GM19463 (cell line): ENCODE data around the gene PRICKLE2.

Experiments used
- ATAC-seq: cut with Tn5 transposase; IDR thresholded peaks from one replicate; pipeline ENCODE4 v1.9.1; 2021; ENCODE audit warnings: mild to moderate bottlenecking, moderate library complexity; ENCODE audit not compliant: unreplicated experiment

The PRICKLE2 gene

DNA sequence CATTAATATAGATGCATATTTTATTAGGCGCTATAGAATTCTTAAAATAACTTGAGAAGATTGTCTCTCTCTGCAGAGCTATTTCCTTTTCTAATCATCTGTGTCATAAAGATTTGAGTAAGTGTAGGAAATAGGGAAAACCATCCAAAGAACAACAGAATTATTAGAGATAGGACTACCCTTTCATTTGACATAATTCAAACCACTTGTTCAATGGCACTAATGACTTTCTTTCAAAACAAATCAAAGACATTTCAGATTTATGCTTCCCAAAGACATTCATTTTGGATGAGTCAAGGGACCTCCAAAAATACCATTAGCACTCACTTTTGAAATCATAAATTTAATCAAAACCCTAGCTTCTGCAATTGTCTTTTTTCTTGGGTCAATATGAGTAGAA, 29.5 kb downstream of the PRICKLE2 start:
- ATAC-seq = no peak

DNA sequence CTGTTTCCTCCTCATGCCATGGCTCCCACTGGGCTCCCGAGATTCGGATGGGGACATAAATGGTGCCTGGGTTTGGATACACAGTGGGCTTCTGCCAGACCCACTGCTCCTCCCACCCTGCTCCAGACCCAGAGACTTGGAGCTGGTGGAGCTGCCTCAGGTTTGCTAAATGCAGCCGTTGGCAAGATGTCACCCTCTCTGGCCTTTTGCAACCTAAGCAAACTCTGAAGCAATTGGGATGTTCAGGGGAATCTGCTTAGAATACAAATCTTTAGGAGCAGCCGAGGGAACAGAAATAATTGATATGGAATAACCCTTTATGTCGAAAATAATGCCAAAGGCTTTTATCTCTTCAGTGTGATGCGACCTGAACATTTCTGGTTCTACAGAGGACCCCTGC, 33.4 kb downstream of the PRICKLE2 start:
- ATAC-seq = no peak

DNA sequence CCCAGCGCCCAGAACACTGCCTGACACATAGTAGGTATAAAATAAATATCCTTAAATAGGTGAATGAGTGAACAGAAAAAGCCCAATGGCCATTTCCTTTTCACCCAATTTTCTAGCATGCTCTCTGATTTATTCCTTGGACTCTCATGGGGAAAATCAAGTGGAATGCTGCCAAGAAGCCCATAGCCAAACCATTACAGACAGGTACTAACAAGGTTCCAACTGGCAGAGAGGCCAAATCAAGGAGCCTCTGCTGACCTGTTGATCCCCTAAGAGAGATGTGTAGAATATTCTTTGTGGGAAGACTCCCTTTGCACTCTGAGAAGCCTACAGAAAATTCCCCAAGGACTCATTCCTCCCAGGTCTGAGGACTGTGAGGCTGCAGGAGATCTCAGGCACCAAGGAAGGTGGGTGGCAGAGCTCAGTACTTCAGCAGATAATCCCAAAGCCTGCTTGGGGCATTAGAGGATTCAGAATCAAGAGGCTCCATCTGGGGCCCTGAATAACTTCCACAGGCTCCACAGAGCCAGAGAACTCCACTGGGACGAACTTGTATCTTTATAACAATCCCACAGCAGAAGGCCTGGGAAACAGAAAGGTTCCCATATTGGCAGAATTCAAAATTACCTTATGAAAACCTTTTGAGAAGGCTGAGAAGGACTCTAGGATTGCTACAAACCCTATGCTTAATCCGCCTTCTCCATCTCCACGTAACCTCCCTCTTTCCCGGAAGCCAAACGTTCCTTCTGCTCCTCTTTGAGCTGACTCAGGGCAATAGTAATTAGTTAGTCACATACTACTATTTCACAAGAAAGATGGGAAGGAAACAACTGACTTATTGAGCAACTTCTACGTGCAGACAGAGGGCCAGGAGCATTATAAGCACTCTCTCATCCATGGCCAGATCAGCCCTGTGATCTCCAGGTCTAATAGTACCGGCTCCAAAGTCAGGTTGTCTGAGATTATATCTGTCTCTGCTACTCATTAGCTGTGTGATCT, 34.5 kb downstream of the PRICKLE2 start:
- no peak for ATAC-seq

DNA sequence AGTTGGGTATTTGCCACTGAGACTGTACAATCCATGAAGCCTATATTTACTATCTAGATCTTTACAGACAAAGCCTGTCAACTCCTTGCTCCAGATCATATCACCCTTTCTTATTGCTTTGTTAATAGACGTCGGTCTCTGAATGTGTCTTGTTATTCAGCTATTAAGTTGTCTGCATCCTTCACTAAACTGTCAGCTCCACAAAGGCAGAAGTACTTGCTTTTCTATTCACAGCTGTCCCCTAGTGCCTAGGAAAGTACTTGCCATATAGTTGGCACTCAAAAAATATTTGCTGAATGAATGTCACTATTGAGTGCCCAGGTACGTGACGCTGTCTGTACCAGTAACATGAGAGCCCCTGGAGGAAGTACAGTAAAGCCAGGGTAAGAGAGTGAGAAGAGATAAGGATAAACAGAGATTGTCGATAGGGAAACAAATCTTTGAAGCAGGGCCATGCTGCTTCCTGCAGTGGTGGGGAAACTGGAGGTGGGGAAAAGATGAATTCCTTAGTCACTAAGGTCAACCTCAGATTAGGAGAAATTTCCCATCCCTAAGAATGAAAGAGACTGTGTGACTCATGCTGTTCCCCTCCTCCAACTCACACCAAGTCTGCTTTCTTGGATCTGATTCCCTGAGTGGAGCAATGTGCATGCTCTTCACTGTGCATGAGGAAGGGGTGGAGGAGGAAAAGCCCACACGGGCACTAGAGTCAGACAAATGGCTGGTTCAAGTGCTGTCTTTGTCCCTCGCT, 36.3 kb downstream of the PRICKLE2 start:
- ATAC-seq = no peak

DNA sequence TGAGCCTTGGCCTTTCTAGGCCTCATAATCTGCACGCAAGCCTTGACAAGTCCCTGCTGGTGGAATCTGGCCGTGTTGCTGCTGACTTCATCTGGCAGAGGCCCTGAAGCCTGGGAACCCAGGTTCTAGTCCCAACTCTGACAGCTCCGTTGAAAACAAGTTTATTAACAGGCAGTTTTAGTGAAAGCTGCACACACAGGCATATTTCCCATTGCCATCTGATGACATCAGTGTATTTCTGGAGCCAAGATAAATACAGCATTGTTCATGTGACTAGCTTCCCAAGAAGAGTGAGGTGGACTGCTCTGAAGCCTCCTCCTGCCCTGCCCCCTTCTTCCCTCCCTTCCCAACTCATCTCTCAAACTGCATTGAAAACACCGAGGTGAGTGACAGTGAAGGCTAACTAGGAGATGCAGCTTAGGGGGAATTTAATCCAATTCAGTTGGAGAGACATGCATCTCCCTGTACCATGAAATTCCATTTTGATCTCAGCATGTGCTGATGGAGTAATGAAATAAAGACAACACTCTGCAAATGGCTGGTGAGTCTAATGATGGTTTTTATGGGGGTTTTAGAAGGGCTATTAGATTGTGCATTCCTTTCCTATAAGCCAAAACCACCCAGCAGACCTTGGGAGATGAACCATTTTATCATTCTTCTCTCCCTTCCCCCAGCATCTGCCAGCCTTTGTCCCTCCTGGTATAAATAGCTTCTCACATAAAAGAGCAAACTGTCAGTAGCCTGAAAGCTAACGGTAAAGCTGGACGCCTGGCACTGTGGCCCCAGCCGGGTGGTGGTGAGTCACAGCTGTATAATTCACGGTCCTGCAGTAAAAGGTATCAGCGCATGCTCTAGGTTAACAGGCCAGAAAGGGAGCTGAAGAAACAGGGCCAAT, 38.0 kb downstream of the PRICKLE2 start:
- no peak for ATAC-seq

DNA sequence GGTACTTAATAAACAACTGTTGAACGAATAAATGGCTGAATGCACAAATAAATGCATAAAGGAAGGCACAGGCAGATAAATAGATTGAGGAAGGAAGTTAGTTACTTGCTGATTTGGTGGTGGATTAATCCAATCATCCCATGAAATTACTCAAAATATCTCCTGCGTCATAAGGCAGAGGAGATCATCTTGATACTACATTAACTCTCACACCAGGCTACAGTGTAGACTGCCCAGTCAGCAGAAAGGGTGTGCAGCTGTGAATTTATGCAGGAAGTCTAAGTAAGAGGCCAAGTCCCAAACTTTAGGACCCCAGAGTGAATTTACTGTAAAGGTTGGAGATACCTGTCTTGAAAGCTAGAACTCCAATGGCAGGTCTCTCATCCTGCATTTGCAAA, 38.6 kb downstream of the PRICKLE2 start:
- ATAC-seq = no peak

DNA sequence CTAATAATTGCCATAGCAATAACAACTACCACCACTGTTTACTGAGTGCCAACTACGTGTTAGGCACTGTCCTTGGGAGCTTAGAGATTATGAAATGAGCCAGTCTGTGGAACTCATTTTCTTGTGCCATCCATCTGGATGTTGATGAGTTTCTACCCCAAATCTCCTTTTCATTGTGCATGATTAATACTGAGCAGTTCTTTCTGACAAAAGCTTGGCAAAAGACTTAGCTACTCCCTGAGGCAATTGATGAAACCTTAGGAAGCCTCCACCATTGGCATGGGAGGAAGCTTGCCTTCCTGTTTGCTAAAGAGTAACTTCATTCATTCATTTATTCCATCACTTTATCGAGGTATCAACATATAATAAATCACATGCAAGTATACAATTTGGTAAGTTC, 39.8 kb downstream of the PRICKLE2 start:
- no peak for ATAC-seq

DNA sequence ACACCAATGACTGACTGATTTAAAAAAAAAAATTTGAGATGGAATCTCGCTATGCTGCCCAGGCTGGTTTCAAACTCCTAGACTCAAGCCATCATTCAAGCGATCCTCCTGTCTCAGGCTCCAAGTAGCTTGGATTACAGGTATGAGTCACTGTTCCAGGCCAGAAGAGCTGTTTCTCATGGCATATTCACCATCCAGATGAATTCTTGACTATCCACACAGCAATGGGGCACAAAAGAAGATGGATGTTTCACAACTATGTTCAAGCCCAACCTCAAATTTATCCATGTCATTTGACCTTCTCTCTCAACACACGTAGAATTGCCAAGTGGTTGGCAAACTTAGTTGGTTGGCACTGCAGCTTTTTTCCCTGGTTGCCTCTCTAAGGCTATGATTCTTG, 40.6 kb downstream of the PRICKLE2 start:
- no peak for ATAC-seq

DNA sequence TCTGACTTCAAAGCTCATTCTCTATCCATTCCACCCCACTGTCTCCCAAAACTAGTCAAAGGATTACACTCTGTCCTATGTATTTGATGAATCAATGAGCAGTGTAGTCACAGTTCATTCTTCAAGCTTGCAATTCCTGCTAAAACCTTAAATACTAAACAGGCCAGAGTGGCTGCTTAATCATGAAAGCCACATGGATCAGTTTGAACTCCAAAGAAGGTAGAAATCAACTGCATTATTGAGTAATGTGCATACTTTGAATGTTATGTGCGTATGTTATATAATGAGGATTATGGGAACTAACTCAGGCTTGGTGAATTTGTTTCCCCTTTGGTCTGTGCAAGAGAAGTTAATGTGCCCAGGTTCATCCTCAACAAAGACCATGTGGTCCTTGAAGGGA, 45.4 kb downstream of the PRICKLE2 start:
- ATAC-seq = no peak

DNA sequence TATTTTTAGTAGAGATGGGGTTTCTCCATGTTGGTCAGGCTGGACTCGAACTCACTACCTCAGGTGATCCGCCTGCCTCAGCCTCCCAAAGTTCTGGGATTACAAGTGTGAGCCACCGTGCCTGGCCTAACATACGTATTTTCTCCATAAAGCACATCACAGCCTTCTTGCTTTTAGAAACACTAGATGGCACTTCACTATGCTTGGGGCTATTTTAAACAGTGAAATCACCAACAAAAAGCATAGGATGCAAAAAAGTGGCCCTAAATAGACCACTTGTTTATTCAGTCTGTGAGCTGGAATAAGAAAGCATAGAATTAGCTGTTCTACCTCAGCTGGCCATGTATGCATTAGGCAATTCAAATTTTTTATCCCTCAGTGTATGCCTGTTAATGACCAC, 46.0 kb downstream of the PRICKLE2 start:
- ATAC-seq = no peak

DNA sequence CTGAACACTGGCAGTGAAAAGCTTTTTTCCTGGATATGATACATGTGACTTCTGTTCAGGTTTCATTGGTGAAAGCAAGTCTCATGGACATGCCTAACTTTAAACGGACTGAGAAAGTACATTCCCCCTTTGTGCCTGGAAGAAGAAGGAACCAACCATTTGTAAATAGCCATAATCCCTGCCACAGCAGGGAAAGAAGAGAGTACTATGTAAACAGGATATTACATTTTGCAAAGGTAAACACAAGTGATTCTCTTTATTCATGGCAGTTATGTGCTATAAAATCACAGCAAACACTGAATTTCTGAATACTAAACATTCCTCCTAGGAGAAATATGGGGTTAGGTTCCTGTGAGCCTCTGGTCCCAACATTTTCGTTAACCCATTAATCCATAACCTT, 46.8 kb downstream of the PRICKLE2 start:
- ATAC-seq = no peak

DNA sequence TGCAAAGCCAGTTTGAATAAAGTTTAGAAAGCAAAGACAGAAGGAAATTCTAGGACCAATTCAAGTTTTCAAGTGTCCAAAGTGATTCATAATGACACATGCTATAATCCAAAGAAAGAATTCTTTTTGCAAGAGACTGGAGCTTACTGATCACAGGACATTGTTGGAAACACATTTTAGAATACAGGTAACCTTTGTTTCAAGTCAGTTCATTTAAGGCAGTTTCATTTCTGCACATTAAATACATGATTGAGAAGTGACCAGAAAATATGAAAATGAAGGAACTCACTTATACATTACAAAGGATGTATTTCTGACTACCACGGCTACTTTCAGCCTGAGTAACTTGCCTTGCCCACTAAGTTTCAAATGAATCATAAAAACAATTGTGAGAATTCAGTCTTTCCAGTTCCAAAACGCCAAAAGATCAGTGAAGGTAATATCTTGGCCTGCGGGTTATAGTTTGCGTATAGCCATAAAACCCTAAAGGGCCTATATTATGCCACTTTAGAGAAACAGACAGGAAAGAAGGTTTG, 48.7 kb downstream of the PRICKLE2 start:
- ATAC-seq = no peak

DNA sequence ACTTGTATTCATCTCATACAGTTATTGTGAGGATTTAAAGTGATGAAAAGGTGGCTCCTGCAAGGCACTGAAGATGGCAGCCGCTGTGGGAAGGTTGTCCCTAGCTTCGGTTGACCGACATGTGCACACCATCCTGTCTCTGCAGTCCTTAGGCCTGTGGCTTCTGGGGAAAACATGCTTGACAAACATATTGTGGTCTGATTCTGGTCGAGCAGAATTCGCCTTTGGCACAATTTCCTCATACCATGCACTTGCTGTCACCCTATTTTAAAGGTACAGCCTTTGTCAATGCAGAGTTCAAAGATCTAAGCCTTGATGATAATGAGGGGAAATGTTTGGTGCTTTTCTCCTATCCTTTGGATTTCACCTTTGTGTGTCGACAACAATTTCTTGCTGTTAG, 50.9 kb downstream of the PRICKLE2 start:
- ATAC-seq = no peak

DNA sequence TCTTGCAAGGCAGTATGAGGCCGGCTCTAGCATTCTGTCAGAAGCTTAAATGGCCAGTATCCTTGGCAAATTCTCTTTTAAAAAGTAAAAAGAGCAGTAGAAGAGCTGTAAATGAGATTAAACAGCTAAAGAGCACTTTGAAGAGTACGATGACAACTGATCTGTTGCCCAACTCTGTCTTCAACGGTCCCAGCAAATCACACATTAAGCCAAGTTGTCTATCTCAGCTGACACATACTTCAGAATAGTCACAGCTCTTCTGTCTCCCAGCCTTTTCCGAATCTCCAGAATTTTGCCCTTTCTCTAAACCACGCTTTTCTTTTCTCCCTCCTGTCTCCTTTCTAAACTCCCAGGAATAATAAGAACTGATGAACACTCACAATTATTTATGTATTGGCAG, 51.7 kb downstream of the PRICKLE2 start:
- no peak for ATAC-seq

DNA sequence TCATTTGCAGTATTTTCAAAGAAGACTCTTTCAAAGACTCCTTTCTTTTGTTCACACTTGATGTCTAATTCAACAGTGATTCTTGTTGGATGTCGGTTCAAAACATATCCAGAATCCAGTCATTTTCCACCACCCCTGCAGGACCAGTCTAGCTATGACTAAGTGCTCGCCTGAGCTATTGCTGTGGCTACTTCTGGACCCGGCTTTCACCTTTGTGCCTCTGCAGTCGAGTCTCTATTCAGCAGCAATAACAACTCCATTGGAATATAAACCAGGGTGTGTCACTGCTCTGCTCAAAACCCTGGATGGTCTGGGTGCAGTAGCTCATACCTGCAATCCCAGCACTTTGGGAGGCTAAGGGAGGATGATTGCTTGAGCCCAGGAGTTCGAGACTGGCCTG, 55.0 kb downstream of the PRICKLE2 start:
- no peak for ATAC-seq

DNA sequence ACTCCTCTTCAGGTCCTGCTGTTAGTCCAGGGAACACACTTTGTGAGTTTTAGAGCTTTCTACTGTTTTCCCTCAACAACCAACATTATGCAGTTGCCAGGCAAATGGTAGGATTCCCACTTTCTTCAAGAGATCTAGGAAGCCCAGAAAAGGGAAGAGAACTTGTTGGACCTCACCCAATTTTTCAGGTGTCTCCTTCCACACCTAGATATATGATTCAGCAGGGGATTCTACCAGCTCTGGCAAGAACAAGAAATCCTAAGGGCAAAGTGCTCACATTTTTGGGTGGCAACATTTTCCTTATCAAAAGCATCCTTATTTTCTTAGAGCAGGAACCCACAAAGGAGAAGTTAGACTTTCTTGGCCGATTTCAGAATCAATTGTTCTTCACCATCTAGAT, 57.4 kb downstream of the PRICKLE2 start:
- ATAC-seq = no peak

DNA sequence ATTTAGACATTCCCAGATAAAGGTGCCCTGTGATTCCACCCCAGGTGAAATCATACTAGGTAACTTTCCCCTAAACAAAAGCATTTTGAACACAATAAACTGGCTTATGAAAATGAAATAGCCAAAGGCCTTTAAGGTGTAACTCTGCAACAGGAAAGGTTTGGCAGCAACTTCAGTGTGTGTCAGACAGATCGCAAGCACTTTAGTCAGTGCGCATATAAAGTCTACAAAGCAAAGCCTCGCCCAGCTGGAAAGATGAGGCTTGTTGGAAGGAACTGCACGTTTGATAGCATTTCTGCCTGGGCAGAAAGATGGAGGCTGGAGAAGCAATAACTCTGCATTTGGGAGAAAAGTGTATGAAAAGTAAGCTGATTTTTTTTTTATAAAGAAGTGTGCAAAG, 57.9 kb downstream of the PRICKLE2 start:
- ATAC-seq = no peak

DNA sequence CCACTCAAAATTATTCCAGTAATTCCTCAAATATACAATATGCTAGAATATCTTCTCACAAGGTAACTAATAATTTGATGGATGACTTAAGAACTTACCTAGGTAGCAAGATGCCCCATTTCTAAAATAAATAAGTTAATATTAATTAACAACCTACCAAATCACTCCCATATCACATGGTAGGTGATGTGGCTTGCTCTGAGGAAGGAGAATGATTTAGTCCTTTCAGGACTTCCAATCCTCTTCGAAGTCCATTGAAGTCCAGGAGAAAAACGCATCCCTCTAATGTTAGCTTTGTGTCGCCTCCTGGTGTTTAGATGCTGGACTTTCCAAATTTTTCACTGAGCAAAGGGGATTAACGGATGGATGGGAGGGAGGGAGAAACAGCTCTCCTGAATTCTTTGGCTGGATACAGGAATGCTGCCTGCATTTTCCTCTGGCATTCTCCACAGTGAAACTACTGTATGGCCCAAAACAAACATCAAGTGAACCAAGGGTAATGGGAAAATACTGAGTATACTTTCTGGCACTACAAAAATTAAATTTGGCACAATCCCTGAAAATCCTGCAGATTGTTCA, 58.6 kb downstream of the PRICKLE2 start:
- ATAC-seq = no peak

DNA sequence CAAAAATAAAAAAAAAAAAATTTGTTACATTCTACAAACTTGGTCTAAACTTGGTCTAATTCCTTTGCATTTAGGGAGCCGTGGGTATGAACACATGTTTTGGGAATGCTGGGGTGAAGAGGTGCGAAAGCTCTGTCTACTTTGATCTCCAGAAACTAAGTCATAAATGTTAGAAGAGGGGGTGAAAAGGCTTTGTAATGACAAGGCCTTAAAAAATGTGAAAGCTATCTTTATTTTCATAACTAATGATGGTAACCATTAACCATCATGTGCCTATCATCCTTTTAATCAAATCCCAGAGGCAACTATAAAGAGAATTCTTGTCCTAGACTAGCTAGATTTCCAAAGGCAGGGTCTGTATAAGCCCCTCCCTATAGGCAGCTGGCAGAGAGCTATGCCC, 60.9 kb downstream of the PRICKLE2 start:
- ATAC-seq = no peak

DNA sequence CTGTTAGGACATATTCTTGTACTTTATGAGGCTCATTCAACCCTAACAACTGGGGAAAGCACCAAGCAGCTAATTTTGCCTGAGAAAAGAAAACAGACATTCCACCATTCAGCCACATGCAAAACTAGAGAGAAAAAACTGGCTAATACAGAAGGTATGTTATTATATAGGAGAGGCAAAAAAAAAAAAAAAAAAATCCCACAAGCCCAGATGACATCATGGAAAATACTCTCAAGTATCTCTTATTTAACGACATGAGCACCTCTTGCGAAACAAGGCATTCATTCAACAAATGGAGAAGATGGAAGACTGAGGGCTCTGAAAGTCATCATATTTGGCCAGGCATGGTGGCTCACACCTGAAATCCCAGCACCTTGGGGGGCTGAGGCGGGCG, 61.5 kb downstream of the PRICKLE2 start:
- no peak for ATAC-seq
